Pulmonary artery endothelial cell (primary cell): ENCODE measurements around the gene CNOT10. TPM values are rescaled to one million over a fixed set of nuclear protein-coding genes. Genes with fewer than 3 reads are reported as not detected.
"Not testable (repeated sequence)": the region's sequence is repeated elsewhere in the genome, so short reads cannot be mapped to it uniquely, and the experiment has no call there.

ENCODE experiments used
- DNase-seq: peaks from one replicate; pipeline ENCODE4 v3.0.0-alpha.2; 2011; ENCODE audit warnings: low read depth, low spot score
- total RNA-seq: library from RNA; depleted of rRNA; stranded (reverse); fragments of >200 nt; gene quantifications from 2 replicates; pipeline ENCODE4 v1.2.3, GENCODE V29; 2014

The CNOT10 gene
- total RNA-seq = 30.5 and 36.6 TPM in 2 replicates

- DNase-seq = peak; percentile 74
These were observed at the start of gene CNOT10 for GRCh38 chr3:32684800-32685542. Gene CNOT10, plus strand, starts transcription at chr3:32685188. Its CDS starts 273 bp downstream, at chr3:32685461.

GRCh38 chr3:32640939-32641338 lies 44.0 kb upstream of the CNOT10 start:
- DNase-seq = no peak

GRCh38 chr3:32641356-32641755 lies 43.6 kb upstream of the CNOT10 start:
- DNase-seq = no peak

- DNase-seq = no peak
These were observed 41.6 kb upstream of the CNOT10 start for GRCh38 chr3:32643354-32643753.

GRCh38 chr3:32643816-32644215 lies 41.2 kb upstream of the CNOT10 start:
- no peak for DNase-seq

GRCh38 chr3:32644380-32644779 lies 40.6 kb upstream of the CNOT10 start:
- DNase-seq = no peak

GRCh38 chr3:32646761-32647160 lies 38.2 kb upstream of the CNOT10 start:
- no peak for DNase-seq

- DNase-seq = not testable (repeated sequence)
These were observed 32.5 kb upstream of the CNOT10 start for GRCh38 chr3:32652337-32653100.

GRCh38 chr3:32655167-32655566 lies 29.8 kb upstream of the CNOT10 start:
- DNase-seq = no peak

- DNase-seq = no peak
These were observed 24.4 kb upstream of the CNOT10 start for GRCh38 chr3:32660634-32661033.

GRCh38 chr3:32662647-32663046 lies 22.3 kb upstream of the CNOT10 start:
- no peak for DNase-seq

GRCh38 chr3:32664630-32665075 lies 20.3 kb upstream of the CNOT10 start:
- DNase-seq = not testable (repeated sequence)

GRCh38 chr3:32667072-32667582 lies 17.9 kb upstream of the CNOT10 start:
- no peak for DNase-seq

GRCh38 chr3:32669226-32669625 lies 15.8 kb upstream of the CNOT10 start:
- DNase-seq = not testable (repeated sequence)

GRCh38 chr3:32673730-32674129 lies 11.3 kb upstream of the CNOT10 start:
- DNase-seq = not testable (repeated sequence)

- no peak for DNase-seq
These were observed 9.8 kb upstream of the CNOT10 start for GRCh38 chr3:32675164-32675563.

GRCh38 chr3:32675650-32676049 lies 9.3 kb upstream of the CNOT10 start:
- no peak for DNase-seq

GRCh38 chr3:32681811-32682210 lies 3.2 kb upstream of the CNOT10 start:
- DNase-seq = no peak

GRCh38 chr3:32684029-32684799 lies 774 bp upstream of the CNOT10 start:
- DNase-seq = no peak

- no peak for DNase-seq
These were observed 676 bp downstream of the CNOT10 start for GRCh38 chr3:32685543-32686185.

- no peak for DNase-seq
These were observed 1.7 kb downstream of the CNOT10 start for GRCh38 chr3:32686713-32687112.
